PC-9 (cell line): Measurements from ENCODE around the gene GRHPR. TPM values are rescaled to one million over a fixed set of nuclear protein-coding genes. Genes with fewer than 3 reads are reported as not detected.

ENCODE experiments used
- BruUV-seq: library from RNA; stranded (reverse); fragments of 400-500 nt; replicated peaks from 2 replicates; lab custom pipeline; 2021; lab: Mats Ljungman, UMichigan
- CTCF ChIA-PET: fragments of 300-600 bp; sonication (Branson Sonifier 250); formaldehyde crosslinking; loops from one replicate; lab custom pipeline; 2022; ENCODE audit warnings: antibody characterized with exemption; lab: Charles Lee
- POLR2A ChIA-PET: fragments of 300-600 bp; sonication (Branson Sonifier 250); formaldehyde crosslinking; loops from one replicate; lab custom pipeline; 2022; ENCODE audit warnings: antibody characterized with exemption; ENCODE audit not compliant: unreplicated experiment; lab: Charles Lee
- DNase-seq, 2 experiments: peaks; one replicate each; pipeline versions ENCODE4 v3.0.0 to v3.0.0-alpha.2; 2015 to 2022; ENCODE audit warnings: mixed read lengths in 1 of 2
- H2AFZ ChIP-seq: fragments of 200-600 bp; sonication (generic); 2 replicates; pipeline ENCODE4 v1.8.1; 2017; ENCODE audit warnings: antibody characterized with exemption
- H3F3A ChIP-seq: fragments of 200-600 bp; sonication (generic); 2 replicates; pipeline ENCODE4 v1.8.1; 2017; ENCODE audit warnings: antibody characterized with exemption, mild to moderate bottlenecking, low read depth; ENCODE audit not compliant: insufficient read depth
- H3K27ac ChIP-seq: fragments of 200-600 bp; sonication (generic); 2 replicates; pipeline ENCODE4 v1.6.1; 2016; ENCODE audit warnings: mixed run types
- H3K27me3 ChIP-seq: fragments of 200-600 bp; sonication (generic); 2 replicates; pipeline ENCODE4 v1.6.1; 2016; ENCODE audit warnings: low read depth, mixed run types; ENCODE audit not compliant: insufficient read depth
- H3K36me3 ChIP-seq: fragments of 200-600 bp; sonication (generic); 2 replicates; pipeline ENCODE4 v1.6.1; 2016; ENCODE audit warnings: low read depth, mixed run types
- H3K4me1 ChIP-seq: fragments of 200-600 bp; sonication (generic); replicated peaks from 2 replicates; pipeline ENCODE4 v1.6.1; 2016; ENCODE audit warnings: mixed run types; ENCODE audit not compliant: insufficient read depth
- H3K4me2 ChIP-seq: fragments of 200-600 bp; sonication (generic); 2 replicates; pipeline ENCODE4 v1.6.1; 2017; ENCODE audit warnings: mixed run types
- H3K4me3 ChIP-seq: fragments of 200-600 bp; sonication (generic); 2 replicates; pipeline ENCODE4 v1.6.1; 2016; ENCODE audit warnings: mixed run types
- H3K79me2 ChIP-seq: fragments of 200-600 bp; sonication (generic); 2 replicates; pipeline ENCODE4 v1.6.1; 2017; ENCODE audit warnings: low read depth, mixed run types
- H3K9me2 ChIP-seq: fragments of 200-600 bp; sonication (generic); 2 replicates; pipeline ENCODE4 v1.8.1; 2017; ENCODE audit warnings: mild to moderate bottlenecking; ENCODE audit not compliant: insufficient read depth
- H3K9me3 ChIP-seq: fragments of 200-600 bp; sonication (generic); 2 replicates; pipeline ENCODE4 v1.8.1; 2016; ENCODE audit warnings: low read depth; ENCODE audit not compliant: insufficient read depth
- H4K20me1 ChIP-seq: fragments of 200-600 bp; sonication (generic); 2 replicates; pipeline ENCODE4 v1.8.1; 2017; ENCODE audit not compliant: insufficient read depth
- CTCF ChIP-seq: fragments of 200-600 bp; sonication (generic); conservative IDR thresholded peaks from 2 replicates; pipeline ENCODE4 v1.6.1; 2017; ENCODE audit warnings: mixed run types, antibody characterized with exemption, mild to moderate bottlenecking, moderate library complexity
- EZH2 ChIP-seq: fragments of 200-600 bp; sonication (generic); IDR thresholded peaks from 2 replicates; pipeline ENCODE4 v1.8.0; 2017; ENCODE audit warnings: antibody characterized with exemption, low read depth
- intact Hi-C: fragments of 100-400 bp; cut with micrococcal nuclease; formaldehyde crosslinking; loops from one replicate; pipeline ENCODE4 v1.10.0; 2022; ENCODE audit not compliant: unreplicated experiment
- total RNA-seq: library from RNA; stranded (reverse); gene quantifications from 2 replicates; pipeline ENCODE4 v1.2.3, GENCODE V29; 2021

The GRHPR gene
- total RNA-seq, 1 experiment from 2014 or later, result 77.2 TPM

GRCh38 chr9:37420271-37421215, 2.0 kb upstream of the GRHPR start:
- TF ChIP-seq CTCF (no peak), EZH2 (no peak)
- Histone ChIP-seq H3K9me3 (no peaks in the 10 kb centered on the region), H3K4me1 (peaks cover 22% of the 10 kb centered on the region; the same call in 1 of the 2 replicates), H3K79me2 (peaks cover 16% of the 10 kb centered on the region), H3K4me3 (no peak overlapping the region), H3F3A (no peaks in the 10 kb centered on the region; the same call in 1 of the 2 replicates), H3K27ac (no peak overlapping the region), H2AFZ (no peak overlapping the region), H3K4me2 (no peak overlapping the region), H3K9me2 (no peaks in the 10 kb centered on the region), H3K36me3 (no peaks in the 10 kb centered on the region), H4K20me1 (no peaks in the 10 kb centered on the region), H3K27me3 (no peaks in the 10 kb centered on the region)
- ChIA-PET POLR2A (no interaction called here), CTCF (no interaction called here)
- DNase-seq, result no peak
- BruUV-seq, result no TSS peak
- intact Hi-C loops, result no loop called here

GRCh38 chr9:37421914-37422288, 595 bp upstream of the GRHPR start:
- TF ChIP-seq CTCF, result no peak
- no peak for TF ChIP-seq EZH2
- Histone ChIP-seq H2AFZ (peak overlapping the region; percentile 84; the same call in 1 of the 2 replicates), H3K4me2 (peak overlapping the region; percentile 85), H3K27me3 (no peaks in the 10 kb centered on the region), H3K4me3 (peak overlapping the region; percentile 63), H3K36me3 (no peaks in the 10 kb centered on the region), H3F3A (no peaks in the 10 kb centered on the region), H3K4me1 (peaks cover 21% of the 10 kb centered on the region; the same call in 1 of the 2 replicates), H4K20me1 (no peaks in the 10 kb centered on the region), H3K9me2 (no peaks in the 10 kb centered on the region), H3K79me2 (peaks cover 16% of the 10 kb centered on the region), H3K9me3 (no peaks in the 10 kb centered on the region), H3K27ac (peak overlapping the region; percentile 50)
- intact Hi-C loops, result loop anchor here (2.0 kb wide), 1 partner anchor 43 kb away; the partner anchor contains the start of gene ZBTB5
- no TSS peak for BruUV-seq
- ChIA-PET CTCF (no interaction called here), POLR2A (no interaction called here)
- peak in 1 of 2 experiments; percentile 13 for DNase-seq

GRCh38 chr9:37423508-37423907, 1.0 kb downstream of the GRHPR start:
- POLR2A ChIA-PET, result no interaction called here
- no peak overlapping the region for H2AFZ ChIP-seq
- H3K4me3 ChIP-seq, result peak overlapping the region; percentile 63; the same call in 1 of the 2 replicates
- peaks cover 16% of the 10 kb centered on the region for H3K79me2 ChIP-seq
- H3K4me1 ChIP-seq, result peaks cover 18% of the 10 kb centered on the region; the same call in 1 of the 2 replicates
- H3F3A ChIP-seq, result no peaks in the 10 kb centered on the region
- no peak for TF ChIP-seq CTCF
- TF ChIP-seq EZH2, result no peak
- H3K9me3 ChIP-seq, result no peaks in the 10 kb centered on the region
- H4K20me1 ChIP-seq, result no peaks in the 10 kb centered on the region
- no TSS peak for BruUV-seq
- intact Hi-C loops, result loop anchor here (2.0 kb wide), 1 partner anchor 41 kb away; the partner anchor contains the start of gene ZBTB5
- no peaks in the 10 kb centered on the region for H3K9me2 ChIP-seq
- no peak overlapping the region for H3K27ac ChIP-seq
- CTCF ChIA-PET, result interaction anchor here (0.7 kb wide), 1 partner anchor 757 kb away, joined by 11 read pairs; no protein-coding TSS in a partner anchor
- no peaks in the 10 kb centered on the region for H3K27me3 ChIP-seq
- no peaks in the 10 kb centered on the region for H3K36me3 ChIP-seq
- peak overlapping the region; percentile 85 for H3K4me2 ChIP-seq
- no peak for DNase-seq
